ENCODE data around the gene IL15RA.

DNA sequence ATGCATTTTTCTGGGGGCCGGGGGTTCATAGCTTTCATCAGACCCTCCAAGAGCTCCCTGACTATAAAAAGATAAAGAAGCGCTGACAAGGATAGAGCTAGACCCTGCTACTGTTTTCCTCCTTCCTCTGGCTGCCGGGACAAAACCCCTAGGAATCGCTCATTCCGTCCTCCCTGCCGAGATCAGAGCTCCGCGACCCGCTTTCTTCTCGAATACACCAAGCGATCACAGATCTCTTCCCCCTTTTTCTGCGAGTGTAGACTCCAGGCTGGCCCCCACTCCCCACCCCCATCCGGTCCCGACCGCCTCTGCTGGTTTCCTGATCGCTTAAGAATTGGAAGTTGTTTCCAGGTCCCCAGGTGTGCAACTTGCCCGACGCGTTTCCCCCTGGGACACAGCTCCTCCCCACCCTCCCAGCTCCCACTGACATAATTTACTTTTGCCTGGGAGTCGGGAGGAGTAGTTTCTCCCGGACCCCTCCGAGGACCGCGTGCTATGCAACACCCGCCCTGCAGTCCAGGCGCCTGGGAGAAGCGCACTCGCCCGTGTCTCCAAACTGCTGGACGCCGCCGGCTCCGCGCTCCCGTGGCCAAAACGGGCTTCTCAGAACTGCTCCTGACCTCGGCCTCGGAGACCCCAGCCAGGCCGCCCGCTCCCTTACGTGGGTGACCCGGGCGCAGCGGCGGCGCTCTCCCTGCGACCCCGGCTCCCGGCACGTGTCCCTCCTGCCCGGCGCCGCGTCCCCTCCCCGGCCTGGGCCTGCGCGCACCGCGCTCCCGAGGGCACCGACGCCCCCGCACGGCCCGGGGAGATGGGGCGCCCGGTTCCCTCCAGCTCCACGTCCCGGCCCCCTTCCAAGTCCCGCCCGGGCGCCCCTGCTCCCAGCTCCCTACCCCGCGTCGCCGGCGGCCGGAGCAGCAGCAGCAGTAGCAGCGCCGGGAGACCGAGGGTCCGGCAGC lies 552 bp downstream of the IL15RA start:
- TF ChIP-seq, protein P1, sequence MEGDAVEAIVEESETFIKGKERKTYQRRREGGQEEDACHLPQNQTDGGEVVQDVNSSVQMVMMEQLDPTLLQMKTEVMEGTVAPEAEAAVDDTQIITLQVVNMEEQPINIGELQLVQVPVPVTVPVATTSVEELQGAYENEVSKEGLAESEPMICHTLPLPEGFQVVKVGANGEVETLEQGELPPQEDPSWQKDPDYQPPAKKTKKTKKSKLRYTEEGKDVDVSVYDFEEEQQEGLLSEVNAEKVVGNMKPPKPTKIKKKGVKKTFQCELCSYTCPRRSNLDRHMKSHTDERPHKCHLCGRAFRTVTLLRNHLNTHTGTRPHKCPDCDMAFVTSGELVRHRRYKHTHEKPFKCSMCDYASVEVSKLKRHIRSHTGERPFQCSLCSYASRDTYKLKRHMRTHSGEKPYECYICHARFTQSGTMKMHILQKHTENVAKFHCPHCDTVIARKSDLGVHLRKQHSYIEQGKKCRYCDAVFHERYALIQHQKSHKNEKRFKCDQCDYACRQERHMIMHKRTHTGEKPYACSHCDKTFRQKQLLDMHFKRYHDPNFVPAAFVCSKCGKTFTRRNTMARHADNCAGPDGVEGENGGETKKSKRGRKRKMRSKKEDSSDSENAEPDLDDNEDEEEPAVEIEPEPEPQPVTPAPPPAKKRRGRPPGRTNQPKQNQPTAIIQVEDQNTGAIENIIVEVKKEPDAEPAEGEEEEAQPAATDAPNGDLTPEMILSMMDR (IDR thresholded peaks at IDR 0.05), result no peak
- TF ChIP-seq POLR2AphosphoS5 (IDR thresholded peaks at IDR 0.05) (no peak), POLR2A (IDR thresholded peaks at IDR 0.05) (no peak)
